Subcutaneous adipose tissue (tissue), 4 donors: ENCODE data around the gene MS4A4A. TPM values are rescaled to one million over a fixed set of nuclear protein-coding genes. Genes with fewer than 3 reads are reported as not detected.

ENCODE experiments used
- total RNA-seq, 4 donors: library from RNA; depleted of rRNA; stranded (reverse); fragments of >200 nt; gene quantifications; one replicate each; pipeline ENCODE4 v1.1.0, GENCODE V29; 2016
- TF ChIP-seq, protein P1 (sequence below): fragments of 450-650 bp; IDR thresholded peaks from one replicate; pipeline ENCODE4 v1.5.1; 2016; ENCODE audit warnings: low read depth, mild to moderate bottlenecking, control low read depth, antibody characterized with exemption, moderate library complexity

MS4A4A gene
- total RNA-seq, 4 donors from 2014 or later: 46.7 to 372 (median 159) TPM

DNA sequence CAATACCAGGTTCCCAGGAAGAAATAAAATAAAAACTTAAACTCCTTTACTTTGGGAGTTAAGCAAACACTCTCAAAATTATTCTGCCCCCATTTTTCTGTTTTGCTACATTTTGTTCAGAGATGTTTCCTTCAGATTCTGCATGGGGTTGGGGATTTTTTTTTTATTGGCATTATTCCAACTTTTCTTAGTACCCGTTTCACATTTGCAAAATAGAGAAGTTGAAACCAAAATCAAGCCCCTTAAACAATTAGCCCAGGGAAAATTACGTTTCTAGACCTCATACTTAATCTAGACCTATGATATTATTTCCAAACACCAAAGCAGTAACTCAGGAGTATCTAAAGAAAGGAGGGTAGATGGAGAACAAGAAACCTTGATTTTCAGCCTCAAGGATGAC, 77.3 kb downstream of the MS4A4A start:
- TF ChIP-seq, protein P1, sequence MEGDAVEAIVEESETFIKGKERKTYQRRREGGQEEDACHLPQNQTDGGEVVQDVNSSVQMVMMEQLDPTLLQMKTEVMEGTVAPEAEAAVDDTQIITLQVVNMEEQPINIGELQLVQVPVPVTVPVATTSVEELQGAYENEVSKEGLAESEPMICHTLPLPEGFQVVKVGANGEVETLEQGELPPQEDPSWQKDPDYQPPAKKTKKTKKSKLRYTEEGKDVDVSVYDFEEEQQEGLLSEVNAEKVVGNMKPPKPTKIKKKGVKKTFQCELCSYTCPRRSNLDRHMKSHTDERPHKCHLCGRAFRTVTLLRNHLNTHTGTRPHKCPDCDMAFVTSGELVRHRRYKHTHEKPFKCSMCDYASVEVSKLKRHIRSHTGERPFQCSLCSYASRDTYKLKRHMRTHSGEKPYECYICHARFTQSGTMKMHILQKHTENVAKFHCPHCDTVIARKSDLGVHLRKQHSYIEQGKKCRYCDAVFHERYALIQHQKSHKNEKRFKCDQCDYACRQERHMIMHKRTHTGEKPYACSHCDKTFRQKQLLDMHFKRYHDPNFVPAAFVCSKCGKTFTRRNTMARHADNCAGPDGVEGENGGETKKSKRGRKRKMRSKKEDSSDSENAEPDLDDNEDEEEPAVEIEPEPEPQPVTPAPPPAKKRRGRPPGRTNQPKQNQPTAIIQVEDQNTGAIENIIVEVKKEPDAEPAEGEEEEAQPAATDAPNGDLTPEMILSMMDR: no peak

Other genes with a start within 250 kb of the MS4A4A start
- not detected for gene OOSP2, start 240.3 kb upstream of the MS4A4A start, total RNA-seq
- not detected for gene MS4A3, start 224.0 kb upstream of the MS4A4A start, total RNA-seq
- gene MS4A2, start 192.0 kb upstream of the MS4A4A start, total RNA-seq: 1 to 10 TPM in 3 of 4 donors, under 1 TPM in 1; 0.75 to 7.3 (median 3.6) TPM
- 100 to 1,000 TPM in 3 of 4 donors, 10 to 100 TPM in 1; 99.1 to 515 (median 268) TPM for gene MS4A6A, start 97.6 kb upstream of the MS4A4A start, total RNA-seq
- gene MS4A4E, start 37.5 kb upstream of the MS4A4A start, total RNA-seq: 10 to 100 TPM in 1 of 4 donors, 1 to 10 TPM in 3; 4.1 to 20.9 (median 6.1) TPM
- gene MS4A6E, start 46.6 kb downstream of the MS4A4A start, total RNA-seq: 100 to 1,000 TPM in 1 of 4 donors, 1 to 10 TPM in 3; 2.1 to 144 (median 3.4) TPM
- 100 to 1,000 TPM in 3 of 4 donors, 10 to 100 TPM in 1; 47.3 to 458 (median 133) TPM for gene MS4A7, start 97.9 kb downstream of the MS4A4A start, total RNA-seq
- gene MS4A14, start 115.8 kb downstream of the MS4A4A start, total RNA-seq: 10 to 100 TPM in 3 of 4 donors, 1 to 10 TPM in 1; 1.7 to 32.3 (median 13.0) TPM
- gene MS4A5, start 148.9 kb downstream of the MS4A4A start, total RNA-seq: not detected
- 1 to 10 TPM in 1 of 4 donors, under 1 TPM in 2, not detected in 1; 0.17 to 2.4 (median 0.33) TPM for gene MS4A1, start 175.2 kb downstream of the MS4A4A start, total RNA-seq
- gene MS4A12, start 212.1 kb downstream of the MS4A4A start, total RNA-seq: not detected
- not detected for gene MS4A13, start 234.7 kb downstream of the MS4A4A start, total RNA-seq